Myometrial cell (primary cell): ENCODE measurements around the gene POU2F2. TPM values are rescaled to one million over a fixed set of nuclear protein-coding genes. Genes with fewer than 3 reads are reported as not detected.

ENCODE experiments used
- total RNA-seq: library from RNA; depleted of rRNA; stranded (reverse); fragments of >200 nt; gene quantifications from 2 replicates; pipeline ENCODE4 v1.2.3, GENCODE V29; 2015

The POU2F2 gene
- under 0.01 and 0.18 TPM in 2 replicates for total RNA-seq

GRCh38 chr19:42132030-42132628, at the start of gene POU2F2:
TSS of gene POU2F2 (minus strand) at chr19:42132446. CDS start at chr19:42132411, 35 bp downstream.

DNA sequence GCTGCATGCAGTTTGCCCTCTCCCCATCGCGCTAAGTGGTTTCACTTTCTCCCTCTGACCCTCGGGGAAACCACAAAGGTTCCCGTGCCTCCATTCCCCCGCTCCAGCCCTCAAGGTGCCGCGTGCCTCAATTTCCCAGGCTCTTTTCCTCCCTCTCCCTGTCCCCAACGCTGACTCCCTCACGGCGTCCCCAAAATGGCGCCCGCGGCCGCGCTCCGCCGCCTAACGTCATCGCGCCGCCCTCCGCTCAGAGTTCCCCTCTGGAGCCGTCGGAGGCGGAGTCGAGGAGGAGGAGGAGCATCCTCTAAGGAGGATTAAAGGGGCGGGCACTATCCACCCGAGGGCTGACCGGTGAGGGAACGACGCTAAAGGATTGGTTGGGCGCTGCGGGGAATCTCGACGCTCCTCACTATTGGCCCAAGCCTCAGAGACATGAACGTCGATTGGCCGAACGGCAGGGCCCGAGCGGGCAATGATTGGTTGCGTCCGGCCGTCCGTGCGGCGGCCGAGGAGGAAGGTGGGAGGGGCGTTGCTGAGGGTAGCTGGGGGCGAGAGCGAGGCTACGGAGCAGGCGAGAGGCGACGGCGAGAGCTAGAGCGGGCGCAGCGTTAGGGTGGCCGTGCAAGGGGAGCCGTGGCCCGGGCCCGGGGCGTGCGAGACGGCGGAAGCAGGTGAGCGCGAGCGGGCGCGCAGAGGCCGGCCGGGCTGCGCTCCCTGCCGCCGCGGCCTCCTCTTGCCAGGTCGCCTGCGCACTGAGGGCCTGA, 56.4 kb downstream of the POU2F2 start, which contains the start of gene ZNF574:
ZNF574 (plus strand) TSS at position 551 of the 764 bp plus-strand sequence. CDS start 2,441 bp downstream, outside the sequence.

GRCh38 chr19:42069619-42070351, 62.5 kb downstream of the POU2F2 start, which contains the start of gene GRIK5:
TSS of gene GRIK5 (minus strand) at chr19:42070206. CDS start at chr19:42065770, 4,436 bp downstream.

Other genes starting within 250 kb of the POU2F2 start
- 63.7 and 69.3 TPM in 2 replicates for gene ARHGEF1, start 249.3 kb downstream of the POU2F2 start, total RNA-seq
- not detected in 2 replicates for gene ERFL, start 204.0 kb downstream of the POU2F2 start, total RNA-seq
- gene RABAC1, start 173.1 kb downstream of the POU2F2 start, total RNA-seq: 300 and 373 TPM in 2 replicates
- gene ATP1A3, start 138.2 kb downstream of the POU2F2 start, total RNA-seq: 0.29 and 0.89 TPM in 2 replicates
- gene GRIK5, start 62.2 kb downstream of the POU2F2 start, total RNA-seq: not detected in 2 replicates
- 10.6 and 10.7 TPM in 2 replicates for gene ZNF574, start 56.3 kb downstream of the POU2F2 start, total RNA-seq
- 22.0 and 35.2 TPM in 2 replicates for gene DEDD2, start 85.2 kb upstream of the POU2F2 start, total RNA-seq
- gene ZNF526, start 87.9 kb upstream of the POU2F2 start, total RNA-seq: 5.8 TPM in 2 replicates
- gene GSK3A, start 110.2 kb upstream of the POU2F2 start, total RNA-seq: 14.7 and 16.4 TPM in 2 replicates
- gene ERF, start 122.7 kb upstream of the POU2F2 start, total RNA-seq: 34.0 and 37.2 TPM in 2 replicates
- gene CIC, start 136.8 kb upstream of the POU2F2 start, total RNA-seq: 28.5 and 34.0 TPM in 2 replicates
- 3.2 TPM in 1 of 2 replicates, not detected in the other for gene PRR19, start 169.7 kb upstream of the POU2F2 start, total RNA-seq
- gene PAFAH1B3, start 170.2 kb upstream of the POU2F2 start, total RNA-seq: 44.4 and 55.8 TPM in 2 replicates
- under 0.01 TPM in 1 of 2 replicates, not detected in the other for gene TMEM145, start 180.9 kb upstream of the POU2F2 start, total RNA-seq
- gene MEGF8, start 193.2 kb upstream of the POU2F2 start, total RNA-seq: 13.3 and 18.5 TPM in 2 replicates